PC-3 (cell line): ENCODE measurements around the gene TGM3. TPM values are rescaled to one million over a fixed set of nuclear protein-coding genes. Genes with fewer than 3 reads are reported as not detected.
A peak's percentile ranks its signal among the peaks of the same experiment; 100 is the strongest.

Experiments used
- ATAC-seq: fragments of 200-7000 bp; cut with Tn5 transposase; 2 replicates; pipeline ENCODE4 v1.9.1; 2020; ENCODE audit warnings: mild to moderate bottlenecking, moderate library complexity
- BruUV-seq: library from RNA; stranded (reverse); fragments of 400-500 nt; replicated peaks from 2 replicates; lab custom pipeline; 2021; lab: Mats Ljungman, UMichigan
- CTCF ChIA-PET: fragments of 300-600 bp; sonication (Branson Sonifier 250); formaldehyde crosslinking; loops from one replicate; lab custom pipeline; 2022; ENCODE audit warnings: antibody characterized with exemption; lab: Charles Lee
- POLR2A ChIA-PET: fragments of 300-600 bp; sonication (Branson Sonifier 250); formaldehyde crosslinking; loops from one replicate; lab custom pipeline; 2022; ENCODE audit warnings: antibody characterized with exemption; ENCODE audit not compliant: unreplicated experiment; lab: Charles Lee
- DNase-seq: peaks from one replicate; pipeline ENCODE4 v3.0.0-alpha.2; 2015
- H2AFZ ChIP-seq: fragments of 300-600 bp; sonication (generic); 2 replicates; pipeline ENCODE4 v1.6.0; 2016; ENCODE audit warnings: antibody characterized with exemption, low read length
- H3F3A ChIP-seq: fragments of 300-600 bp; sonication (generic); one replicate; pipeline ENCODE4 v1.6.0; 2017; ENCODE audit warnings: antibody characterized with exemption, low read length, control low read depth, mild to moderate bottlenecking; ENCODE audit not compliant: unreplicated experiment
- H3K27ac ChIP-seq: fragments of 300-600 bp; sonication (generic); 2 replicates; pipeline ENCODE4 v1.5.1; 2016; ENCODE audit warnings: mild to moderate bottlenecking, low read length
- H3K27me3 ChIP-seq: fragments of 300-600 bp; sonication (generic); 2 replicates; pipeline ENCODE4 v1.6.1; 2016; ENCODE audit warnings: low read length, mixed read lengths
- H3K36me3 ChIP-seq: fragments of 300-600 bp; sonication (generic); 2 replicates; pipeline ENCODE4 v1.6.1; 2016; ENCODE audit warnings: low read depth, mixed run types, low read length, mixed read lengths
- H3K4me1 ChIP-seq: fragments of 300-600 bp; sonication (generic); 2 replicates; pipeline ENCODE4 v1.5.1; 2016; ENCODE audit warnings: low read length; ENCODE audit not compliant: insufficient read depth
- H3K4me2 ChIP-seq: fragments of 300-600 bp; sonication (generic); 2 replicates; pipeline ENCODE4 v1.6.0; 2016; ENCODE audit warnings: low read length
- H3K4me3 ChIP-seq: fragments of 300-600 bp; sonication (generic); 2 replicates; pipeline ENCODE4 v1.5.1; 2016; ENCODE audit warnings: mild to moderate bottlenecking, low read length, mixed read lengths
- H3K79me2 ChIP-seq: fragments of 300-600 bp; sonication (generic); 2 replicates; pipeline ENCODE4 v1.6.1; 2017; ENCODE audit warnings: low read length, mixed read lengths
- H3K9ac ChIP-seq: fragments of 300-600 bp; sonication (generic); 2 replicates; pipeline ENCODE4 v1.6.0; 2016; ENCODE audit warnings: mild to moderate bottlenecking, low read length
- H3K9me2 ChIP-seq: fragments of 300-600 bp; sonication (generic); replicated peaks from 2 replicates; pipeline ENCODE4 v1.6.1; 2016; ENCODE audit warnings: mixed run types, low read length, mixed read lengths
- H3K9me3 ChIP-seq: fragments of 300-600 bp; sonication (generic); 2 replicates; pipeline ENCODE4 v1.6.1; 2016; ENCODE audit warnings: low read length, mixed read lengths
- H4K20me1 ChIP-seq: fragments of 300-600 bp; sonication (generic); 2 replicates; pipeline ENCODE4 v1.6.1; 2016; ENCODE audit warnings: low read length, mixed read lengths
- EZH2 ChIP-seq: fragments of 300-600 bp; sonication (generic); IDR thresholded peaks from one replicate; pipeline ENCODE4 v1.6.1; 2017; ENCODE audit warnings: antibody characterized with exemption, mild to moderate bottlenecking, low read length; ENCODE audit not compliant: unreplicated experiment
- intact Hi-C: fragments of 100-400 bp; cut with micrococcal nuclease; formaldehyde crosslinking; loops from 2 replicates; pipeline ENCODE4 v1.9.0; 2023
- total RNA-seq: library from RNA; depleted of rRNA; stranded (reverse); fragments of >200 nt; gene quantifications from 2 replicates; pipeline ENCODE4 v1.2.3, GENCODE V29; 2014; rRNA removed
- TF ChIP-seq, protein P1 (sequence below): fragments of 300-600 bp; sonication (generic); conservative IDR thresholded peaks from 2 replicates; pipeline ENCODE4 v1.5.1; 2017; ENCODE audit warnings: antibody characterized with exemption, low read depth, mild to moderate bottlenecking, low read length

Gene TGM3
- total RNA-seq, 1 experiment from 2014 or later = not detected

- no peak overlapping the region for H3K27ac ChIP-seq
- ChIA-PET POLR2A (no interaction called here), CTCF (interaction anchor here (0.6 kb wide), 1 partner anchor 146 kb away, joined by 5 read pairs; no protein-coding TSS in a partner anchor)
- H3K36me3 ChIP-seq = no peaks in the 10 kb centered on the region
- H3K4me2 ChIP-seq = no peak overlapping the region
- no peaks in the 10 kb centered on the region for H3K4me1 ChIP-seq
- 0 out of 2 replicates have a peak, but pooled peaks cover 8% of the 10 kb centered on the region for H3K9me3 ChIP-seq
- DNase-seq (no peak), ATAC-seq (no peak)
- H3K9me2 ChIP-seq = no peaks in the 10 kb centered on the region
- no peak overlapping the region for H2AFZ ChIP-seq
- H3F3A ChIP-seq = no peaks in the 10 kb centered on the region
- intact Hi-C loops = no loop called here
- H4K20me1 ChIP-seq = no peaks in the 10 kb centered on the region
- H3K27me3 ChIP-seq = peaks cover 35% of the 10 kb centered on the region
- no peak overlapping the region for H3K9ac ChIP-seq
- TF ChIP-seq, protein P1, sequence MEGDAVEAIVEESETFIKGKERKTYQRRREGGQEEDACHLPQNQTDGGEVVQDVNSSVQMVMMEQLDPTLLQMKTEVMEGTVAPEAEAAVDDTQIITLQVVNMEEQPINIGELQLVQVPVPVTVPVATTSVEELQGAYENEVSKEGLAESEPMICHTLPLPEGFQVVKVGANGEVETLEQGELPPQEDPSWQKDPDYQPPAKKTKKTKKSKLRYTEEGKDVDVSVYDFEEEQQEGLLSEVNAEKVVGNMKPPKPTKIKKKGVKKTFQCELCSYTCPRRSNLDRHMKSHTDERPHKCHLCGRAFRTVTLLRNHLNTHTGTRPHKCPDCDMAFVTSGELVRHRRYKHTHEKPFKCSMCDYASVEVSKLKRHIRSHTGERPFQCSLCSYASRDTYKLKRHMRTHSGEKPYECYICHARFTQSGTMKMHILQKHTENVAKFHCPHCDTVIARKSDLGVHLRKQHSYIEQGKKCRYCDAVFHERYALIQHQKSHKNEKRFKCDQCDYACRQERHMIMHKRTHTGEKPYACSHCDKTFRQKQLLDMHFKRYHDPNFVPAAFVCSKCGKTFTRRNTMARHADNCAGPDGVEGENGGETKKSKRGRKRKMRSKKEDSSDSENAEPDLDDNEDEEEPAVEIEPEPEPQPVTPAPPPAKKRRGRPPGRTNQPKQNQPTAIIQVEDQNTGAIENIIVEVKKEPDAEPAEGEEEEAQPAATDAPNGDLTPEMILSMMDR = peak; percentile 25; the same call in 1 of the 2 replicates
- no peak for TF ChIP-seq EZH2
- no peaks in the 10 kb centered on the region for H3K79me2 ChIP-seq
- H3K4me3 ChIP-seq = no peak overlapping the region
- no TSS peak for BruUV-seq
These were observed 91.8 kb downstream of the TGM3 start for GRCh38 chr20:2387580-2387979.

Other genes starting within 250 kb of the TGM3 start
- 38.4 and 54.3 TPM in 2 replicates for gene STK35, start 194.2 kb upstream of the TGM3 start, total RNA-seq
- not detected in 2 replicates for gene TGM6, start 84.9 kb downstream of the TGM3 start, total RNA-seq
- gene SNRPB, start 174.8 kb downstream of the TGM3 start, total RNA-seq = 664 and 677 TPM in 2 replicates
- 7.7 and 8.2 TPM in 2 replicates for gene ZNF343, start 212.9 kb downstream of the TGM3 start, total RNA-seq
- not detected in 2 replicates for gene TMC2, start 240.6 kb downstream of the TGM3 start, total RNA-seq